Panc1 (cell line): ENCODE measurements around the gene RPL35. TPM values are rescaled to one million over a fixed set of nuclear protein-coding genes. Genes with fewer than 3 reads are reported as not detected.

ENCODE experiments used
- ATAC-seq: fragments of 200-7000 bp; cut with Tn5 transposase; 2 replicates; pipeline ENCODE4 v1.9.1; 2020; ENCODE audit warnings: mild to moderate bottlenecking, moderate library complexity
- BruUV-seq: library from RNA; stranded (reverse); fragments of 400-500 nt; replicated peaks from 2 replicates; lab custom pipeline; 2021; lab: Mats Ljungman, UMichigan
- CTCF ChIA-PET: fragments of 300-600 bp; sonication (Branson Sonifier 250); formaldehyde crosslinking; loops from one replicate; lab custom pipeline; 2022; ENCODE audit warnings: antibody characterized with exemption; lab: Charles Lee
- POLR2A ChIA-PET: fragments of 300-600 bp; sonication (Branson Sonifier 250); formaldehyde crosslinking; loops from one replicate; lab custom pipeline; 2022; ENCODE audit warnings: antibody characterized with exemption; lab: Charles Lee
- DNase-seq: peaks from one replicate; pipeline ENCODE4 v3.0.0-alpha.2; 2010; ENCODE audit warnings: low read depth, low spot score
- H3K27ac ChIP-seq: 2 replicates; pipeline ENCODE4 v1.5.1; 2011; ENCODE audit warnings: mild to moderate bottlenecking, low read length, inconsistent platforms
- H3K27me3 ChIP-seq: fragments of 200-500 bp; sonication (Bioruptor generic); 2 replicates; pipeline ENCODE4 v1.6.0; 2014; ENCODE audit warnings: low read length, inconsistent platforms; ENCODE audit not compliant: control insufficient read depth, insufficient read depth
- H3K36me3 ChIP-seq: fragments of 200-500 bp; sonication (Bioruptor generic); 2 replicates; pipeline ENCODE4 v1.5.1; 2014; ENCODE audit warnings: inconsistent platforms, mild to moderate bottlenecking, low read length, moderate library complexity; ENCODE audit not compliant: control insufficient read depth, insufficient read depth
- H3K4me1 ChIP-seq: 2 replicates; pipeline ENCODE4 v1.5.1; 2011; ENCODE audit warnings: inconsistent platforms, mild to moderate bottlenecking, low read length, moderate library complexity; ENCODE audit not compliant: control insufficient read depth, insufficient read depth
- H3K4me3 ChIP-seq, 2 experiments: 2 replicates each; pipeline ENCODE4 v1.5.1; 2011 to 2012; ENCODE audit warnings: low read depth in 2 of 2, low read length in 2 of 2, mild to moderate bottlenecking in 2 of 2, inconsistent platforms in 1 of 2, moderate library complexity in 1 of 2
- H3K9me3 ChIP-seq: fragments of 200-500 bp; sonication (Bioruptor generic); 2 replicates; pipeline ENCODE4 v1.5.1; 2014; ENCODE audit warnings: low read depth, mild to moderate bottlenecking, inconsistent platforms, low read length, moderate library complexity; ENCODE audit not compliant: control insufficient read depth, insufficient read depth
- POLR2AphosphoS5 ChIP-seq: IDR thresholded peaks from 2 replicates; pipeline ENCODE4 v1.6.1; 2012; ENCODE audit warnings: mild to moderate bottlenecking, low read depth, low read length, moderate library complexity
- SIN3A ChIP-seq: IDR thresholded peaks from 2 replicates; pipeline ENCODE4 v1.6.1; 2012; ENCODE audit warnings: low read depth, mild to moderate bottlenecking, low read length, moderate library complexity, borderline replicate concordance; ENCODE audit not compliant: insufficient read depth
- TCF7L2 ChIP-seq: IDR thresholded peaks from 2 replicates; pipeline ENCODE4 v1.6.1; 2011; ENCODE audit warnings: mild to moderate bottlenecking, low read depth, low read length, inconsistent platforms
- in situ Hi-C: cut with HindIII; loops from 2 replicates; pipeline ENCODE4 v1.10.0; 2016; ENCODE audit warnings: low sequenced_read_pairs, low pct_unique_long_range_greater_than_20kb
- intact Hi-C: fragments of 100-400 bp; cut with micrococcal nuclease; formaldehyde crosslinking; loops from one replicate; pipeline ENCODE4 v1.10.0; 2022; ENCODE audit not compliant: unreplicated experiment
- total RNA-seq: library from RNA; stranded (reverse); gene quantifications from one replicate; pipeline ENCODE4 v1.2.1, GENCODE V29; 2021; ENCODE audit not compliant: unreplicated experiment
- TF ChIP-seq, protein P1 (sequence below), 2 experiments: IDR thresholded peaks; 2 replicates each; pipeline ENCODE4 v1.6.1; 2011 to 2012; ENCODE audit warnings: low read depth in 2 of 2, control low read depth in 1 of 2, low read length in 1 of 2, mild to moderate bottlenecking in 1 of 2, moderate library complexity in 1 of 2; ENCODE audit not compliant: insufficient read depth in 1 of 2
- TF ChIP-seq, protein P2 (sequence below): fragments of 450-650 bp; IDR thresholded peaks from 2 replicates; pipeline ENCODE4 v1.5.1; 2017; ENCODE audit warnings: mild to moderate bottlenecking

The RPL35 gene
- total RNA-seq, 1 experiment from 2014 or later = 758 TPM

- Histone ChIP-seq H3K27me3 (no peaks in the 10 kb centered on the region), H3K27ac (no peak overlapping the region), H3K36me3 (no peaks in the 10 kb centered on the region), H3K9me3 (no peaks in the 10 kb centered on the region), H3K4me3 (no peak overlapping the region), H3K4me1 (peaks cover 13% of the 10 kb centered on the region)
- DNase-seq = no peak
- intact Hi-C loops = no loop called here
- ATAC-seq = 0 out of 2 replicates have a peak, but pooled peaks have one; percentile 26
- ChIA-PET POLR2A (no interaction called here), CTCF (no interaction called here)
- no TSS peak for BruUV-seq
- in situ Hi-C loops = no loop called here
- no peak for TF ChIP-seq POLR2AphosphoS5
- no peak for TF ChIP-seq SIN3A
- TF ChIP-seq TCF7L2 = no peak
- TF ChIP-seq, protein P1, sequence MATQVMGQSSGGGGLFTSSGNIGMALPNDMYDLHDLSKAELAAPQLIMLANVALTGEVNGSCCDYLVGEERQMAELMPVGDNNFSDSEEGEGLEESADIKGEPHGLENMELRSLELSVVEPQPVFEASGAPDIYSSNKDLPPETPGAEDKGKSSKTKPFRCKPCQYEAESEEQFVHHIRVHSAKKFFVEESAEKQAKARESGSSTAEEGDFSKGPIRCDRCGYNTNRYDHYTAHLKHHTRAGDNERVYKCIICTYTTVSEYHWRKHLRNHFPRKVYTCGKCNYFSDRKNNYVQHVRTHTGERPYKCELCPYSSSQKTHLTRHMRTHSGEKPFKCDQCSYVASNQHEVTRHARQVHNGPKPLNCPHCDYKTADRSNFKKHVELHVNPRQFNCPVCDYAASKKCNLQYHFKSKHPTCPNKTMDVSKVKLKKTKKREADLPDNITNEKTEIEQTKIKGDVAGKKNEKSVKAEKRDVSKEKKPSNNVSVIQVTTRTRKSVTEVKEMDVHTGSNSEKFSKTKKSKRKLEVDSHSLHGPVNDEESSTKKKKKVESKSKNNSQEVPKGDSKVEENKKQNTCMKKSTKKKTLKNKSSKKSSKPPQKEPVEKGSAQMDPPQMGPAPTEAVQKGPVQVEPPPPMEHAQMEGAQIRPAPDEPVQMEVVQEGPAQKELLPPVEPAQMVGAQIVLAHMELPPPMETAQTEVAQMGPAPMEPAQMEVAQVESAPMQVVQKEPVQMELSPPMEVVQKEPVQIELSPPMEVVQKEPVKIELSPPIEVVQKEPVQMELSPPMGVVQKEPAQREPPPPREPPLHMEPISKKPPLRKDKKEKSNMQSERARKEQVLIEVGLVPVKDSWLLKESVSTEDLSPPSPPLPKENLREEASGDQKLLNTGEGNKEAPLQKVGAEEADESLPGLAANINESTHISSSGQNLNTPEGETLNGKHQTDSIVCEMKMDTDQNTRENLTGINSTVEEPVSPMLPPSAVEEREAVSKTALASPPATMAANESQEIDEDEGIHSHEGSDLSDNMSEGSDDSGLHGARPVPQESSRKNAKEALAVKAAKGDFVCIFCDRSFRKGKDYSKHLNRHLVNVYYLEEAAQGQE (IDR thresholded peaks at IDR 0.05; ENCODE audit: insufficient read depth in 1 of 2, low read depth in 2 of 2, low read length in 1 of 2) = no peak
- TF ChIP-seq, protein P2, sequence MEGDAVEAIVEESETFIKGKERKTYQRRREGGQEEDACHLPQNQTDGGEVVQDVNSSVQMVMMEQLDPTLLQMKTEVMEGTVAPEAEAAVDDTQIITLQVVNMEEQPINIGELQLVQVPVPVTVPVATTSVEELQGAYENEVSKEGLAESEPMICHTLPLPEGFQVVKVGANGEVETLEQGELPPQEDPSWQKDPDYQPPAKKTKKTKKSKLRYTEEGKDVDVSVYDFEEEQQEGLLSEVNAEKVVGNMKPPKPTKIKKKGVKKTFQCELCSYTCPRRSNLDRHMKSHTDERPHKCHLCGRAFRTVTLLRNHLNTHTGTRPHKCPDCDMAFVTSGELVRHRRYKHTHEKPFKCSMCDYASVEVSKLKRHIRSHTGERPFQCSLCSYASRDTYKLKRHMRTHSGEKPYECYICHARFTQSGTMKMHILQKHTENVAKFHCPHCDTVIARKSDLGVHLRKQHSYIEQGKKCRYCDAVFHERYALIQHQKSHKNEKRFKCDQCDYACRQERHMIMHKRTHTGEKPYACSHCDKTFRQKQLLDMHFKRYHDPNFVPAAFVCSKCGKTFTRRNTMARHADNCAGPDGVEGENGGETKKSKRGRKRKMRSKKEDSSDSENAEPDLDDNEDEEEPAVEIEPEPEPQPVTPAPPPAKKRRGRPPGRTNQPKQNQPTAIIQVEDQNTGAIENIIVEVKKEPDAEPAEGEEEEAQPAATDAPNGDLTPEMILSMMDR = no peak
Measured at GRCh38 chr9:124813501-124814163, 48.1 kb downstream of the RPL35 start.

GRCh38 chr9:124813041-124813440 is 48.7 kb downstream of the RPL35 start:
- DNase-seq (no peak), ATAC-seq (no peak)
- Histone ChIP-seq H3K4me3 (no peak overlapping the region), H3K36me3 (no peaks in the 10 kb centered on the region), H3K27ac (no peak overlapping the region), H3K4me1 (peaks cover 7% of the 10 kb centered on the region), H3K9me3 (no peaks in the 10 kb centered on the region), H3K27me3 (no peaks in the 10 kb centered on the region)
- BruUV-seq = TSS peak; percentile 61
- intact Hi-C loops = no loop called here
- TF ChIP-seq POLR2AphosphoS5 (no peak), TCF7L2 (no peak), SIN3A (no peak)
- TF ChIP-seq, protein P2 = no peak
- TF ChIP-seq, protein P1 (IDR thresholded peaks at IDR 0.05; ENCODE audit: insufficient read depth in 1 of 2, low read depth in 2 of 2, low read length in 1 of 2) = no peak
- ChIA-PET POLR2A (no interaction called here), CTCF (no interaction called here)
- in situ Hi-C loops = no loop called here
